NCI-H128 (cell line): Measurements from ENCODE around the gene SPRED3.
"Not testable (repeated sequence)": the region's sequence is repeated elsewhere in the genome, so short reads cannot be mapped to it uniquely, and the experiment has no call there.

Experiments used
- DNase-seq: peaks from one replicate; lab custom pipeline; 2025; ENCODE audit not compliant: unreplicated experiment; lab: John Stamatoyannopoulos, UW

Gene SPRED3

GRCh38 chr19:38417146-38417543 lies 28.6 kb downstream of the SPRED3 start:
- DNase-seq = no peak

GRCh38 chr19:38417544-38418506 lies 29.3 kb downstream of the SPRED3 start:
- no peak for DNase-seq

- no peak for DNase-seq
Observed at GRCh38 chr19:38420935-38421334, 32.4 kb downstream of the SPRED3 start.

- no peak for DNase-seq
Observed at GRCh38 chr19:38421856-38422255, 33.4 kb downstream of the SPRED3 start.

DNA sequence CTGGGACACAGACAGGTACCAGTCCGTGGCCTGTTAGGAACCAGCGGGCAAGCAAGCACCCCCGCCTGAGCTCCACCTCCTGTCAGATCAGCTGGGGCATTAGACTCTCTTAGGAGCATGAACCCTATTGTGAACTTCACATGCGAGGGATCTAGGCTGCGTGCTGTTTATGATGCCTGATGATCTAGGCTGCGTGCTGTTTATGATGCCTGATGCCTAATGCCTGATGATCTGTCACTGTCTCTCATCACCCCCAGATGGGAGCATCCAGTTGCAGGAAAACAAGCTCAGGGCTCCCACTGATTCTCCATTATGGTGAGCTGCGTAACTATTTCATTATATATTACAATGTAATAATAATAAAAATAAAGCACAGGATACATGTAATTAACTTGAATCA lies 33.9 kb downstream of the SPRED3 start:
- no peak for DNase-seq

- DNase-seq = no peak
Observed at GRCh38 chr19:38424272-38424671, 35.8 kb downstream of the SPRED3 start.

DNA sequence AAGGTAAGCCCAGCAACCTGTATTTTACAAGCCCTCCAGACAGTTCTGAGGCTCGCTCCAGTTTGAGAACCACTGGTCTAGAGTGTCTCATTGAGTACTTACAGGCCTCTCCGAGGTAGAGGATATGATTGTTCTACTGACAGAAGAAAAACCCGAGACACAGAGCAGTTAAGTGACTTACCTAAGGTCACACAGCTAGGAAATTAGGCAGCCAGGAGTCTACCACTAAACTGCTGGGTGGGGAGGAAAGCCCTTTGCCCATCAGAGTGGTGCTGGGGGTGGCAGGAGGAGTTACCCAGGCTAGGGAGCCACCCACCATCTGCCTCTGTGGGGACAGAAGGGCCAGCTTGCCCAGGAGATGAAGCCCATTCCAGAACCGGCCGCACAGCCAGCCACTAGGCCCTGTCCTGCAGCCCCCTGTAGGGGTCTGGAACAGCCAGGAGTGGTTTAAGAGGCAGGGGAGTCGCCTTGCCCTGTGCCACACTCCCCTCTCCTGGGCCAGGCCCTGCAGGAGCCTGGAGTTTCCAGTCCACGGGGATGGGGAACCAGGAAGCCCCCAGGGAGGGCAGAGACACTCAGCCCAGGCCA lies 36.8 kb downstream of the SPRED3 start:
- no peak for DNase-seq

- no peak for DNase-seq
Observed at GRCh38 chr19:38425810-38426466, 37.4 kb downstream of the SPRED3 start, which contains the start of gene RASGRP4. Gene RASGRP4 (minus strand): TSS chr19:38426219. CDS start chr19:38426091, 128 bp downstream.

DNA sequence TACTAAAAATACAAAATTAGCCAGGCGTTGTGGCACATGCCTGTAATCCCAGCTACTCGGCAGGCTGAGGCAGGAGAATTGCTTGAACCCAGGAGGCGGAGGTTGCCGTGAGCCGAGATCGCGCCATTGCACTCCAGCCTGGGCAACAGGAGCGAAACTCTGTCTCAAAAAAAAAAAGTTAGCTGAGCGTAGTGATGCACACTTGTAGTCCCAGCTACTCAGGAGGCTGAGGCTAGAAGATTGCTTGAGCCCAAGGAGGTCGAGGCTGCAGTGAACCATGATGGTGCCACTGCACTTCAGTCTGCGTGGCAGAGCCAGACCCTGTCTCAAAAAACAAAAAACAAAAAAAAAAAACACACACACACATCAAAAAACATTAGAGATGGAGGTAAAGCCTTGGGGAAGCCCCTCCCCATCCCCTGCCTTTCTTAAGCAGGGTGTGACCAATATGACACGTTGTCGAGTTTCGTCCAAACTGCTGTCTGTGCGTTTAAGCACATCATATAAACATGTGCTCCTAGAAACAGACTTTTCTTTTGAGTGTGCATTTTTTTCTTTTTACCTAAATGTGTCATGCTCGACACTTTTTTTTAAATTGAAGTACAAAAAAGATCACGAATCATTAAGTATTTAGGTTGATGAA lies 38.7 kb downstream of the SPRED3 start:
- not testable (repeated sequence) for DNase-seq

DNA sequence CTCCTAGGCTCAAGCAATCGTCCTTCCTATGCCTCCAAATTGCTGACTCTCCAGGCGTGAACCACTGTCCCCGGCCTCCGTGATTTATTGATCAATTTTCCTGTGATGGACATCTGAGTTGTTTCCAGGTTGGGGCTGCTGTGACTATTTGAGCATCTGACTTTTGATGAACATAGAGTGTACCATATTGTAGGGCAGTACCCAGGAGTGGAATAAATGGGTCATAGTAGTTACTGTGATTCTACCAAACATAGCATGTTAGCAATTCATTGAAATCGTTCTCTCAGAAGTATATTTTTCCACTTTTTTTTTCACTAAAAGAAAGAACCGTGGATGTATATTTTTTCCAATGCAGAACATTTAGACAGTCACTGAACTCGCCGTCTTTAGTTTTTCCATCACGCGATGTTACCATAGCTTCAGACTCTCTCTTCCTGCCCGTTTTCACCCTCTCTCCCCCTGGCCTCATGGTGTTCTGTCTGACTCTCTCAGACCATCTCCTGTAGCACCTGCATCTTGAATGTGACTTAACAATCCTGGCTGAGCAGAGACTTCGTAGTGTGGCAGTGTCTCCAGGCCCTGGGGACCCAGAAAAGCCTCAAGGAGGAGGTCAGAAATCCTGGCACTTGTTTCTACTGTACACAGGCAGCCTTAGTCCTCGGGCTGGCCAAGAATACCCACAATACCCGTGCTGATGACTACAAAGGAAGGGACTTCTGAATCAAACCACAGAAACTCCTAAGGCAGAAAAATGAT lies 40.7 kb downstream of the SPRED3 start:
- DNase-seq = no peak

- DNase-seq = no peak
Observed at GRCh38 chr19:38429811-38430156, 41.3 kb downstream of the SPRED3 start.

DNA sequence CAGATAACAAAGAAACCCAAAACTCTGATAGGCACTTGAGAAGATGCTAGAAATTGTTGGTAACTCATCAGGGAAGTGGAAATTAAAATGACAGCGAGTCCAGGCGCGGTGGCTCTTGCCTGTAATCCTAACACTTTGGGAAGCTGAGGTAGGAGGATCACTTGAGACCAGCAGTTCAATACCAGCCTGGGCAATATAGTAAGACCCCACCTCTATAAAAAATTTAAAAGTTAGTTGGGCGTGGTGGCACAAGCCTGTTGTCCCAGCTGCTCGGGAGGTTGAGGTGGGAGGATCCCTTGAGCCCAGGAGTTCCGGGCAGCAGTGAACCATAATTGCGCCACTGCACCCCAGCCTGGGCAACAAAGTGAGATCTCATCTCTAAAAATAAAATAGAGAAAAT lies 42.4 kb downstream of the SPRED3 start:
- DNase-seq = no peak

DNA sequence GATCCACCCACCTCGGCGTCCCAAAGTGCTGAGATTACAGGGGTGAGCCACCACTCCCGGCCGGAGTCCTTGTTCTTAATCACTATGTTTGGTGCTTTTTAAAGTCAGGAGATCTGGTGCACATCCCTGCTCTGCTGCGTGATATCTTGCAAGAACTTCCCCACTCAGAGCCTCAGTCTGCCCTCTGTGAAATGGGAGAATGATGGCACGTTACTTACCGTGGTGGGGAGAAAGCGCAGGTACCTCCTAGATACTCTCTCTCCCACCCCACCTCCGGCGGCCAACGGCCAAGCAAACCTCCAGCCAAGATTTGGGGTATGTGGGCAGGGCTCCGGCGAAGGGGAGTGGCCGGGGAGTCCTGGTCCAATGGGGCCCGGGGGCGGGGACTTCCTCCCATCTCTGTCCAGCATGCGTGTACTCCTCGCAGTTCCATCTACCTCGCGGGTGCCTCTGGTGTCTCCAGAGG lies 44.8 kb downstream of the SPRED3 start, which contains the start of gene RYR1:
TSS of gene RYR1 (plus strand) at position 424 of the 466 bp plus-strand sequence. CDS start 139 bp downstream, outside the sequence.
- DNase-seq = no peak

DNA sequence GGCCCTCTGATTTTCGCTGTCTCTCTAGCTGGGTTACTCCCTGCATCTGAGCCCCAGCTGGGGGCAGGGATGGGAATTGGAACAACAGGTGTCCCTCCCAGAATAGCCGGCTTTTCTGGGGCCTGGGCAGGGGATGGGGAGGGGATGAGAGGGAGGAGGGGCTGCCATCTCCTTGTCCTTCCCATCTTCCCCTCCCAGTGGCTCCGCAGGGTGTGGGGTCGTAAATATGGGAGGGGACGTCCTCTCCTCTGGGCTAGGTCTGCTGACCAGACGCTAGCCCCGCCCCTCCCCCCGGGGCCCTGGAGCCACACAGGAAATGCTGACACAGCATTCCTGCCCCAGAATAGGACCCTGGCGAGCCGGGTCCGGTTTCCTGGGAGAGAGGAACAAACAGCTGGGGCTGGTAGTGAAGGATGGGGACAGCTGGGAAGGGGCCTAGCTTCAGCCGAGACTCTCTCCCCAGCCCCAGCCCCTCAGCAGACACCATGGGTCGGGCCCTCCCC lies 46.1 kb downstream of the SPRED3 start:
- no peak for DNase-seq

GRCh38 chr19:38437295-38437694 lies 48.8 kb downstream of the SPRED3 start:
- no peak for DNase-seq

DNA sequence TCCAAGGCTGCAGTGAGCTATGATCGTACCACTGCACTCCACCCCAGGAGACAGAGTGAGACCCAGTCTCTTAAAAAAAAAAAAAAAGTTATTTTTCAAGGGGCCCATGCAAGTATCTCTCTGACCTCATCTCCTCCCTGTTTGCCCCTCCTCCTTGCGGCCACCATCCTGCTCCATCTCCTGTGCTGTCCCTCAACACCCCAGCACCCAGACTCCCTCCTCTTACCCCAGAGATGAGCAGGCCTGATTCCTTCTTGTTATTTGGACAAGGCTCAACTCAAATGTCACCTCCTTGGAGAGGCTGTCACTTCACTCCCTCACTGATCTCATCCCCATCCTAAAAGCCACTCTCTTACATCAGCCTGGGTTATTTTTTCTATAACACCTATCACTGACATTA lies 49.4 kb downstream of the SPRED3 start:
- no peak for DNase-seq

GRCh38 chr19:38440592-38440991 lies 52.1 kb downstream of the SPRED3 start:
- no peak for DNase-seq

DNA sequence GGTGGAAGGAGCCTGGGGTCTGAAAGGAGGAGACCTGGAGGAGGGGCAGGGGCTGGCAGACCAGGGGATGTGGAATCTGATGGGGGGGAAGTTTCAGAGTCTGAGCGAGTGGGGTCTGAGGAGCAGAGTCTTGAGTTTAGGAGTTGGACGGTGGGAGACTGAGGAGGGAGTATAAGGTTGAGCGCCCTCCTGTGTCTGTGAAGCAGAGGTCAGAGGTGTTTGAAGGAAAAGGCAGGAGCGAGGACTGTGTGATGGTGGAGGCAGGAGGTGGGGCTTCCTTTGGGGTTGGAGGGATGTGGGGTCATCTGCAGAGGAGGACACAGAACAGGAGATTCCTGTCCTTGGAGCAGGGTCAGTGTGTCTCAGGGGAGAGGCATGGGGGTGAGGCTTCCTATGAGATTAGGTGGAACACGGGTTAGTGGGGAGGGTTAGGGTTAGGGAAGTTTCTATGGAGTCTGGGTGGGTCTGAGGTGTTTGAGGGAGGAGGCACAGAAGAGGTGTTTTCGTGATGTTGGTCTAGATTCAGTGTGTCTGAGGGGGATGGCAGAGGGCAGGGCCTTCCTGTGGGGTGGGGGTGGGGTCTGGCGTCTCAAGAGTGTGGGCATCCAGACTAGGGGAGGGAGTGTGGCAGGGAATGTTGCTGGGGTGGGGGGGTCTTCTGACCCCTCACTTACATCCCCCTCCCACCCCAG lies 53.3 kb downstream of the SPRED3 start:
- no peak for DNase-seq

DNA sequence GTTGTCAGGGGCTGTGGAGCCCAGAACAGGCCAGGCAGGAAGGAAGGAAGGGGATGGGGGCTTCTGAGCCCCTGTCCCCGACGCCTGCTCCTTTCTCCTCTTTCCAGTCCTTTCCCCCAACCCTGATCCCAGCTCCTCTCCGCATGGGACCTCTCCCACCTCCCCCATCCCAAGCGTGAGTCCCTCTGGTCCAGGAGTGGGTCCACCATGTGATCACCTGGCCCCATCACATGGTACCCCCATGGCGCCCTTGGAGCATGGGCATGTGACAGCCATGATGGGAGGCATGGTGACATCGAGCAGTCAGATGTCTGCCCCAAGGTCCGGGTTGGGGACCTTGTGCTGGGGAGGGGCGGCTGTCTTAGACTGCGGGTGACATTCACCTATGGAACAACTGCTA lies 54.2 kb downstream of the SPRED3 start:
- no peak for DNase-seq
